K562 (cell line): Measurements from ENCODE around the gene ACOT4. TPM values are rescaled to one million over a fixed set of nuclear protein-coding genes. Genes with fewer than 3 reads are reported as not detected.
"Not testable (repeated sequence)": the region's sequence is repeated elsewhere in the genome, so short reads cannot be mapped to it uniquely, and the experiment has no call there.

Experiments
- ATAC-seq: fragments of 200-7000 bp; cut with Tn5 transposase; 3 replicates; pipeline ENCODE4 v1.9.1; 2020; ENCODE audit warnings: moderate library complexity
- BruUV-seq: library from RNA; stranded (reverse); fragments of 400-500 nt; replicated peaks from 2 replicates; lab custom pipeline; 2021; lab: Mats Ljungman, UMichigan
- CTCF ChIA-PET: fragments of 300-600 bp; formaldehyde crosslinking; extraction: SDS; loops from one replicate; lab custom pipeline; 2021; ENCODE audit warnings: low intra/inter-chr PET ratio; lab: Yijun Ruan, JAX
- POLR2A ChIA-PET: fragments of 300-600, 350-650 bp; sonication (Branson Sonifier 250); formaldehyde crosslinking; extraction: SDS; loops from one replicate; lab custom pipeline; 2021; ENCODE audit warnings: antibody characterized with exemption, inconsistent platforms; lab: Yijun Ruan, JAX
- DNase-seq, 4 experiments: peaks; one replicate each; pipeline versions ENCODE4 v3.0.0 to v3.0.0-alpha.2; 2011 to 2018; ENCODE audit warnings: low spot score in 3 of 4, mixed read lengths in 3 of 4; ENCODE audit errors: extremely low read depth in 1 of 4
- FAIRE-seq: peaks from 2 replicates; lab custom pipeline; 2011; peaks lifted over from hg19 to GRCh38; lab: Jason Lieb, UNC
- H2AFZ ChIP-seq: 2 replicates; pipeline ENCODE4 v1.6.0; 2011; ENCODE audit warnings: low read depth, low read length, control low read depth, inconsistent platforms
- H3K27ac ChIP-seq: fragments of 200-600 bp; 3 replicates; pipeline ENCODE4 v1.8.0; 2011; ENCODE audit warnings: low read depth, mild to moderate bottlenecking, control low read depth, inconsistent platforms, low read length, moderate library complexity, mixed read lengths; ENCODE audit errors: extremely low read depth
- H3K27me3 ChIP-seq, 2 experiments: fragments of 300-600 bp in 1 of 2; 2 replicates in 1 of 2; 3 replicates in 1 of 2; pipeline versions ENCODE4 v1.6.0 to v1.8.0; 2011; ENCODE audit warnings: inconsistent platforms in 2 of 2, low read length in 2 of 2, mild to moderate bottlenecking in 1 of 2, mixed read lengths in 1 of 2, moderate library complexity in 1 of 2; ENCODE audit not compliant: control insufficient read depth in 2 of 2, insufficient read depth in 2 of 2
- H3K36me3 ChIP-seq: fragments of 300-600 bp; 3 replicates; pipeline ENCODE4 v1.8.0; 2011; ENCODE audit warnings: mild to moderate bottlenecking, low read length, inconsistent platforms; ENCODE audit not compliant: control insufficient read depth, insufficient read depth
- H3K4me1 ChIP-seq, 2 experiments: fragments of 200-600 bp in 1 of 2; replicated peaks in 1 of 2; 2 replicates in 1 of 2; 3 replicates in 1 of 2; pipeline versions ENCODE4 v1.5.1 to v1.8.0; 2011; ENCODE audit warnings: inconsistent platforms in 2 of 2, low read length in 2 of 2, mild to moderate bottlenecking in 1 of 2, mixed read lengths in 1 of 2, moderate library complexity in 1 of 2; ENCODE audit not compliant: control insufficient read depth in 2 of 2, insufficient read depth in 2 of 2
- H3K4me2 ChIP-seq: 2 replicates; pipeline ENCODE4 v1.6.1; 2011; ENCODE audit warnings: low read length, control low read depth, inconsistent platforms, mixed read lengths; ENCODE audit not compliant: insufficient read depth
- H3K4me3 ChIP-seq: fragments of 200-600 bp; sonication (generic), shearing (Covaris generic); 2 replicates; pipeline ENCODE4 v1.5.1; 2016; ENCODE audit warnings: control low read depth, inconsistent platforms
- H3K79me2 ChIP-seq: fragments of 200-600 bp; 3 replicates; pipeline ENCODE4 v1.8.0; 2011; ENCODE audit warnings: low read length, inconsistent platforms; ENCODE audit not compliant: control insufficient read depth, insufficient read depth
- H3K9ac ChIP-seq, 2 experiments: 2 replicates each; pipeline versions ENCODE4 v1.6.0 to v1.6.1; 2011; ENCODE audit warnings: low read depth in 2 of 2, low read length in 2 of 2, control low read depth in 1 of 2, inconsistent platforms in 1 of 2, mild to moderate bottlenecking in 1 of 2, mixed read lengths in 1 of 2; ENCODE audit not compliant: insufficient read depth in 1 of 2
- H3K9me1 ChIP-seq: one replicate; pipeline ENCODE4 v1.6.0; 2011; ENCODE audit warnings: inconsistent platforms, mild to moderate bottlenecking, low read length, moderate library complexity; ENCODE audit not compliant: control insufficient read depth, insufficient read depth
- H3K9me3 ChIP-seq: replicated peaks from 2 replicates; pipeline ENCODE4 v1.5.1; 2011; ENCODE audit warnings: low read depth, low read length, inconsistent platforms; ENCODE audit not compliant: control insufficient read depth, insufficient read depth
- H4K20me1 ChIP-seq: replicated peaks from 2 replicates; pipeline ENCODE4 v1.6.1; 2011; ENCODE audit warnings: low read length, inconsistent platforms, mixed read lengths; ENCODE audit not compliant: control insufficient read depth, insufficient read depth
- WGBS: fragments of 100-300 bp; shearing (Covaris generic); methylation state at CpG from one replicate; pipeline ENCODE4 v1.1.6; 2016; ENCODE audit warnings: low coverage, mixed read lengths; ENCODE audit not compliant: insufficient coverage; ENCODE audit errors: missing lambda C conversion rate; 5-methylcytosine and 5-hydroxymethylcytosine counted together
- in situ Hi-C: fragments of 300-500 bp; cut with MboI; formaldehyde crosslinking; loops from 4 replicates; pipeline ENCODE4 v1.15.0; 2018; ENCODE audit warnings: inconsistent platforms, mixed read lengths
- intact Hi-C: fragments of 100-400 bp; cut with micrococcal nuclease; formaldehyde crosslinking; loops from 2 replicates; pipeline ENCODE4 v1.14.2; 2022
- polyA plus RNA-seq, 8 experiments: library from polyadenylated mRNA; depleted of rRNA in 4 of 8; stranded (reverse) in 5 of 8; unstranded in 3 of 8; fragments of >200 nt; fragmentation: Nextera tagmentation in 2 of 8; fragmentation: Illumina TruSeq in 1 of 8; extraction: Ambion mirVana in 2 of 8; extraction: Trizol in 1 of 8; gene quantifications; 2 replicates each; pipeline versions ENCODE4 v1.2.1 to v1.2.3, GENCODE V29; 2011 to 2014; ENCODE audit warnings: inconsistent platforms in 1 of 8, missing spikeins in 1 of 8
- total RNA-seq, 7 experiments: library from RNA; depleted of rRNA in 6 of 7; stranded (reverse); fragments of >200 nt in 6 of 7; fragmentation: Illumina TruSeq in 2 of 7; extraction: Trizol in 2 of 7; gene quantifications; 2 replicates each; pipeline versions ENCODE4 v1.2.1 to v1.2.3, GENCODE V29; 2011 to 2021; ENCODE audit warnings: low replicate concordance in 1 of 7

The ACOT4 gene
- total and polyA plus RNA-seq, 9 of the 15 experiments (the other 6 are each of a cell fraction or from before 2014, with no cell fraction given): not detected

DNA sequence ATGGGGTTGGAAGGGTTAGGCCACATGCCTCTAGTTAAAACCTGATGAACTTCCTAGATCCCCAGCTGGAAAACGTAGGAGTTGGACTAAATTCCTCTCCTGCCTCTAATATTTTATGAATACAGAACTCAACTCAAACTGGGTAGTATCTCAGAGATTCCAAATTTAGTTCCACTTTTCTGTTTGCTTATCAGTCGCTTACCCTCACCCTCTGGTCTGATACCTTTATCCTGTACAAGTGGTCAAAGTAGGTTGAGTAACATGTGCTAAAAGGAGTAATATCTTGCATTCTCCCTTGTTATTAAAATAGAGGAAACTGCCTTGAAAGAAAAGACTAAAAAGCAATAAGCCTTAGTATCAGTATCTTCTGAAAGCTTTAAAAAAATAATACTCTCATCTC is 34.5 kb upstream of the ACOT4 start:
- BruUV-seq, H3K9ac ChIP-seq, H3K9me1 ChIP-seq, CTCF ChIA-PET, H3K27ac ChIP-seq, H3K4me2 ChIP-seq, H3K4me1 ChIP-seq, intact Hi-C loops, H3K79me2 ChIP-seq, H4K20me1 ChIP-seq, ATAC-seq, in situ Hi-C loops, H3K27me3 ChIP-seq, H3K36me3 ChIP-seq, DNase-seq, POLR2A ChIA-PET, H3K4me3 ChIP-seq, H2AFZ ChIP-seq, FAIRE-seq, H3K9me3 ChIP-seq: not testable (repeated sequence)
- WGBS: no CpG with 5 or more reads among the region's 2 CpGs

DNA sequence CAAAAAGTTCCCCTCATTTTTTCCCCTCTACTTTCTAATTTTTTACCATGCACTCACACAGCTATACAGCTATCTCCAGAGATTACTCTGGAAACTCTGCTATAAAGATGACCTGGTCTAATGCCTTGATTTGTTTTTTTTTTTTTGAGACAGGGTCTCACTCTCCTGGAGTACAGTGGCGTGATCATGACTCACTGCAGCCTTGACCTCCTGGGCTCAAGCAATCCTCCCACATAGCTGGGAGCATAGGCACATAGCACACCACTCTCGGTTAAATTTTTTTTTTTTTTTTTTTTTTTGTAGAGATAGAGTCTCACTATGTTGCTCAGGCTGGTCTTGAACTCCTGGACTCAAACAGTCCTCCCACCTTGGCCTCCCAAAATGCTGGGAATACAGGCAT is 33.4 kb upstream of the ACOT4 start:
- BruUV-seq, H4K20me1 ChIP-seq, H2AFZ ChIP-seq, H3K9me3 ChIP-seq, H3K9me1 ChIP-seq, FAIRE-seq, H3K27me3 ChIP-seq, POLR2A ChIA-PET, in situ Hi-C loops, H3K4me1 ChIP-seq, DNase-seq, ATAC-seq, H3K36me3 ChIP-seq, H3K79me2 ChIP-seq, H3K4me3 ChIP-seq, H3K9ac ChIP-seq, intact Hi-C loops, H3K27ac ChIP-seq, H3K4me2 ChIP-seq, CTCF ChIA-PET: not testable (repeated sequence)
- WGBS: no CpG with 5 or more reads among the region's 2 CpGs

GRCh38 chr14:73562256-73562655 is 29.4 kb upstream of the ACOT4 start:
- DNase-seq, H3K79me2 ChIP-seq, BruUV-seq, H3K9me1 ChIP-seq, intact Hi-C loops, POLR2A ChIA-PET, H3K4me3 ChIP-seq, H2AFZ ChIP-seq, H3K9me3 ChIP-seq, H4K20me1 ChIP-seq, H3K4me1 ChIP-seq, H3K36me3 ChIP-seq, FAIRE-seq, H3K9ac ChIP-seq, H3K27ac ChIP-seq, CTCF ChIA-PET, H3K4me2 ChIP-seq, H3K27me3 ChIP-seq, ATAC-seq: not testable (repeated sequence)
- in situ Hi-C loops: loop anchor here (5.0 kb wide), 1 partner anchor 35 kb away; no protein-coding TSS in a partner anchor
- WGBS: 50% methylated on average over 7 of the region's 7 CpGs
